Measurements from ENCODE around the gene SORBS2. TPM values are rescaled to one million over a fixed set of nuclear protein-coding genes. Genes with fewer than 3 reads are reported as not detected.
A peak's percentile ranks its signal among the peaks of the same experiment; 100 is the strongest.

SORBS2 gene
- total and polyA plus RNA-seq, 4 donors = 11.2 to 70.4 (median 26.4) TPM

- no peaks in the 10 kb centered on the region for H3K9me3 ChIP-seq (ENCODE audit: control insufficient read depth in 4 of 4, insufficient read depth in 3 of 4, low read length in 3 of 4)
- H3K27me3 ChIP-seq (ENCODE audit: control insufficient read depth in 3 of 3, insufficient read depth in 3 of 3, low read length in 2 of 3) = no peaks in the 10 kb centered on the region
- H3K9ac ChIP-seq (ENCODE audit: insufficient read depth in 1 of 2, low read length in 2 of 2) = no peak overlapping the region
- DNase-seq (no peak), ATAC-seq (ENCODE audit: insufficient read depth, low FRiP score) (no peak)
- H3K4me1 ChIP-seq (ENCODE audit: control insufficient read depth in 5 of 5, insufficient read depth in 5 of 5, low read length in 5 of 5) = peaks cover 0 to 18% (median 0%) of the 10 kb centered on the region in 5 donors
- H3K4me3 ChIP-seq = no peak overlapping the region
- H3K27ac ChIP-seq (ENCODE audit: low read depth in 1 of 2, low read length in 1 of 2) = peak overlapping the region in 1 of 2 donors; percentile 5
- WGBS, 2 donors = 87 to 88% methylated on average over 7 of the region's 7 CpGs
- no peak for TF ChIP-seq CTCF (IDR thresholded peaks at IDR 0.05; ENCODE audit: control extremely low read depth, extremely low read depth)
- H3K36me3 ChIP-seq (ENCODE audit: control insufficient read depth in 4 of 4, insufficient read depth in 4 of 4, low read length in 4 of 4) = peaks cover 0 to 3% (median 0%) of the 10 kb centered on the region in 4 donors
Measured at GRCh38 chr4:185669288-185669687, 142.7 kb downstream of the SORBS2 start.

GRCh38 chr4:185666156-185666555 lies 145.8 kb downstream of the SORBS2 start:
- no peak for ATAC-seq (ENCODE audit: insufficient read depth, low FRiP score)

DNA sequence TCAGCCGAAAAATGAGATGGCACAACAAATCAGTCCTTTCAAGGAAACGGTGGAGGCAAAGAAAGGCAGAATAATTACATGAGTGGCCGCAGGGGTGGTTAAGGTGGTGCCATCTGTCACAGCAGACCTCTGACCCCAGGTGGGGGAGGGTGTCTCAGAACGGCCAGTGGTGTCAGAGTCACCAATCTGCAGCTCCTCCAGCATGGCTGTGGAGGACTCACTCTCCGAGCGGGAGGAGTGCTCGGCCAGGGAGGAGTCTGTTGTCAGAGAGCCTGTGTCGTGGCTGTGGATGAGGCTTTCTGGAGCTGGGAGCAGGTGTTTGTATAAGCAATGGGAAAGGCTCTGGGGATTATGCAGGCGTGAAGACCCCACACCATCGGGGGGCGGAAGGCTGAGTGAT lies 146.3 kb downstream of the SORBS2 start:
- no peak for ATAC-seq (ENCODE audit: insufficient read depth, low FRiP score)
- Histone ChIP-seq H3K4me3 (no peak overlapping the region), H3K27me3 (ENCODE audit: control insufficient read depth in 3 of 3, insufficient read depth in 3 of 3, low read length in 2 of 3) (no peaks in the 10 kb centered on the region), H3K9ac (ENCODE audit: insufficient read depth in 1 of 2, low read length in 2 of 2) (no peak overlapping the region), H3K9me3 (ENCODE audit: control insufficient read depth in 4 of 4, insufficient read depth in 3 of 4, low read length in 3 of 4) (no peaks in the 10 kb centered on the region), H3K4me1 (ENCODE audit: control insufficient read depth in 5 of 5, insufficient read depth in 5 of 5, low read length in 5 of 5) (peaks cover 0 to under 1% (median 0%) of the 10 kb centered on the region in 5 donors), H3K36me3 (ENCODE audit: control insufficient read depth in 4 of 4, insufficient read depth in 4 of 4, low read length in 4 of 4) (peaks cover 0 to 4% (median 2%) of the 10 kb centered on the region in 4 donors), H3K27ac (ENCODE audit: low read depth in 1 of 2, low read length in 1 of 2) (peak overlapping the region in 1 of 2 donors; percentile 37)
- no peak for TF ChIP-seq CTCF (IDR thresholded peaks at IDR 0.05; ENCODE audit: control extremely low read depth, extremely low read depth)
- no peak for DNase-seq
- 91 to 94% methylated on average over 11 of the region's 11 CpGs for WGBS, 2 donors

More at GRCh38 chr4:185666156-185666555, 145.8 kb downstream of the SORBS2 start:
- H3K36me3 ChIP-seq (ENCODE audit: control insufficient read depth in 4 of 4, insufficient read depth in 4 of 4, low read length in 4 of 4) = peaks cover 0 to 4% (median 2%) of the 10 kb centered on the region in 4 donors
- DNase-seq = no peak
- peaks cover 0 to 5% (median 0%) of the 10 kb centered on the region in 5 donors for H3K4me1 ChIP-seq (ENCODE audit: control insufficient read depth in 5 of 5, insufficient read depth in 5 of 5, low read length in 5 of 5)
- H3K4me3 ChIP-seq = no peak overlapping the region
- H3K9ac ChIP-seq (ENCODE audit: insufficient read depth in 1 of 2, low read length in 2 of 2) = no peak overlapping the region
- H3K9me3 ChIP-seq (ENCODE audit: control insufficient read depth in 4 of 4, insufficient read depth in 3 of 4, low read length in 3 of 4) = no peaks in the 10 kb centered on the region
- H3K27me3 ChIP-seq (ENCODE audit: control insufficient read depth in 3 of 3, insufficient read depth in 3 of 3, low read length in 2 of 3) = no peaks in the 10 kb centered on the region
- WGBS, 2 donors = 73 to 79% methylated on average over 6 of the region's 6 CpGs
- no peak for TF ChIP-seq CTCF (IDR thresholded peaks at IDR 0.05; ENCODE audit: control extremely low read depth, extremely low read depth)
- H3K27ac ChIP-seq (ENCODE audit: low read depth in 1 of 2, low read length in 1 of 2) = no peak overlapping the region

GRCh38 chr4:185664481-185664880 lies 147.5 kb downstream of the SORBS2 start:
- H3K4me1 ChIP-seq (ENCODE audit: control insufficient read depth in 5 of 5, insufficient read depth in 5 of 5, low read length in 5 of 5) = no peaks in the 10 kb centered on the region
- no peaks in the 10 kb centered on the region for H3K9me3 ChIP-seq (ENCODE audit: control insufficient read depth in 4 of 4, insufficient read depth in 3 of 4, low read length in 3 of 4)
- H3K27me3 ChIP-seq (ENCODE audit: control insufficient read depth in 3 of 3, insufficient read depth in 3 of 3, low read length in 2 of 3) = no peaks in the 10 kb centered on the region
- 95 to 98% methylated on average over 4 of the region's 4 CpGs for WGBS, 2 donors
- no peak overlapping the region for H3K4me3 ChIP-seq
- H3K9ac ChIP-seq (ENCODE audit: insufficient read depth in 1 of 2, low read length in 2 of 2) = no peak overlapping the region
- ATAC-seq (ENCODE audit: insufficient read depth, low FRiP score) (no peak), DNase-seq (no peak)
- TF ChIP-seq CTCF (IDR thresholded peaks at IDR 0.05; ENCODE audit: control extremely low read depth, extremely low read depth) = no peak
- H3K27ac ChIP-seq (ENCODE audit: low read depth in 1 of 2, low read length in 1 of 2) = no peak overlapping the region
- H3K36me3 ChIP-seq (ENCODE audit: control insufficient read depth in 4 of 4, insufficient read depth in 4 of 4, low read length in 4 of 4) = peaks cover 0 to 4% (median 2%) of the 10 kb centered on the region in 4 donors
